CD4-positive, alpha-beta T cell (primary cell): ENCODE measurements around the gene FBXL22. TPM values are rescaled to one million over a fixed set of nuclear protein-coding genes. Genes with fewer than 3 reads are reported as not detected.
A peak's percentile ranks its signal among the peaks of the same experiment; 100 is the strongest.

Experiments used
- ATAC-seq: fragments of 200-7000 bp; cut with Tn5 transposase; one replicate; pipeline ENCODE4 v1.10.0; 2022; ENCODE audit warnings: mild to moderate bottlenecking; ENCODE audit not compliant: poor library complexity
- CTCF ChIA-PET: fragments of 350-600 bp; sonication (Branson Sonifier 250); formaldehyde crosslinking; loops from one replicate; lab custom pipeline; 2021; ENCODE audit warnings: antibody characterized with exemption, inconsistent platforms; lab: Charles Lee
- POLR2A ChIA-PET: fragments of 350-600 bp; sonication (Branson Sonifier 250); formaldehyde crosslinking; loops from one replicate; lab custom pipeline; 2021; ENCODE audit warnings: antibody characterized with exemption, inconsistent platforms; lab: Charles Lee
- DNase-seq, 14 experiments: peaks; one replicate each; pipeline ENCODE4 v3.0.0-alpha.2; 2013 to 2020; ENCODE audit warnings: mixed read lengths in 2 of 14
- H3K27ac ChIP-seq, 2 donors: one replicate each; pipeline versions ENCODE4 v1.5.1 to v1.7.0; 2013; ENCODE audit warnings: low read length in 2 of 2, low read depth in 1 of 2, mild to moderate bottlenecking in 1 of 2
- H3K27me3 ChIP-seq, 2 experiments: 1 replicate in 1 of 2; 2 replicates in 1 of 2; pipeline versions ENCODE4 v1.6.1 to v1.7.0; 2013; ENCODE audit warnings: low read length in 2 of 2, control low read depth in 1 of 2, mild to moderate bottlenecking in 1 of 2, moderate library complexity in 1 of 2; ENCODE audit not compliant: insufficient read depth in 2 of 2, control insufficient read depth in 1 of 2
- H3K36me3 ChIP-seq: one replicate; pipeline ENCODE4 v1.6.1; 2013; ENCODE audit warnings: low read length, control low read depth; ENCODE audit not compliant: insufficient read depth
- H3K4me1 ChIP-seq: one replicate; pipeline ENCODE4 v1.6.1; 2013; ENCODE audit warnings: low read length, control low read depth; ENCODE audit not compliant: insufficient read depth
- H3K4me3 ChIP-seq: one replicate; pipeline ENCODE4 v1.5.1; 2013; ENCODE audit warnings: mild to moderate bottlenecking, low read length, moderate library complexity
- H3K9me3 ChIP-seq, 2 experiments: 1 replicate in 1 of 2; 2 replicates in 1 of 2; pipeline versions ENCODE4 v1.6.1 to v1.7.0; 2013; ENCODE audit warnings: low read length in 2 of 2, mild to moderate bottlenecking in 2 of 2, control low read depth in 1 of 2, moderate library complexity in 1 of 2; ENCODE audit not compliant: control insufficient read depth in 1 of 2, insufficient read depth in 1 of 2
- H3K27ac Mint-ChIP-seq: one replicate; pipeline ENCODE4 v1.8.0; 2020; ENCODE audit warnings: mixed read lengths
- H3K27me3 Mint-ChIP-seq: one replicate; pipeline ENCODE4 v1.8.0; 2021; ENCODE audit warnings: mixed read lengths
- H3K36me3 Mint-ChIP-seq: one replicate; pipeline ENCODE4 v1.8.0; 2021; ENCODE audit warnings: low read depth, mixed read lengths
- H3K4me1 Mint-ChIP-seq: one replicate; pipeline ENCODE4 v1.8.0; 2021; ENCODE audit warnings: low read depth, mixed read lengths
- H3K4me3 Mint-ChIP-seq: one replicate; pipeline ENCODE4 v1.8.0; 2020; ENCODE audit warnings: mild to moderate bottlenecking, mixed read lengths
- H3K9me3 Mint-ChIP-seq: one replicate; pipeline ENCODE4 v1.8.0; 2020; ENCODE audit warnings: mixed read lengths
- CTCF ChIP-seq: fragments of 200-600 bp; IDR thresholded peaks from one replicate; pipeline ENCODE4 v1.8.0; 2022; ENCODE audit warnings: antibody characterized with exemption, mild to moderate bottlenecking
- intact Hi-C, 2 experiments: fragments of 100-400 bp; cut with DNase I in 1 of 2; cut with micrococcal nuclease in 1 of 2; formaldehyde crosslinking; loops; one replicate each; pipeline versions ENCODE4 v1.15.1 to v1.9.0; 2023 to 2025; cut with DNase I, micrococcal nuclease
- total RNA-seq, 174 experiments: library from RNA in 2 of 174; stranded (reverse) in 2 of 174; gene quantifications; one replicate each; pipeline ENCODE4 v1.2.3 and lab custom pipeline; 2021 to 2026

The FBXL22 gene
- total RNA-seq, 2 experiments from 2014 or later, result 0.66 to 1.6 TPM

GRCh38 chr15:63556736-63557135 lies 40.5 kb upstream of the FBXL22 start:
- ChIA-PET CTCF (interaction anchor here (0.8 to 2.2 kb wide), 2 partner anchors 14 to 90 kb away, joined by 4 to 12 read pairs; no protein-coding TSS in a partner anchor), POLR2A (interaction anchor here (1.1 kb wide), 1 partner anchor 49 kb away, joined by 3 read pairs; no protein-coding TSS in a partner anchor)
- Mint-ChIP-seq H3K4me1 (peaks cover 67% of the 10 kb centered on the region), H3K9me3 (no peaks in the 10 kb centered on the region), H3K27ac (peak overlapping the region; percentile 67), H3K27me3 (no peaks in the 10 kb centered on the region), H3K4me3 (no peak overlapping the region), H3K36me3 (peaks cover 94% of the 10 kb centered on the region)
- no peak overlapping the region for H3K27ac ChIP-seq
- no peak overlapping the region for H3K4me3 ChIP-seq
- TF ChIP-seq CTCF, result no peak
- H3K27me3 ChIP-seq, result no peaks in the 10 kb centered on the region
- intact Hi-C loops, result loop anchor here in 1 of 2 experiments (5.0 kb wide), 1 partner anchor 34 kb away; no protein-coding TSS in a partner anchor
- peaks cover 69% of the 10 kb centered on the region for H3K36me3 ChIP-seq
- ATAC-seq, result no peak
- H3K4me1 ChIP-seq, result no peaks in the 10 kb centered on the region
- no peak for DNase-seq
- no peaks in the 10 kb centered on the region for H3K9me3 ChIP-seq

GRCh38 chr15:63559753-63560152 lies 37.4 kb upstream of the FBXL22 start:
- ATAC-seq, result no peak
- no peaks in the 10 kb centered on the region for H3K4me1 ChIP-seq
- H3K36me3 Mint-ChIP-seq, result peaks cover 99% of the 10 kb centered on the region
- no peaks in the 10 kb centered on the region for H3K27me3 Mint-ChIP-seq
- TF ChIP-seq CTCF, result no peak
- H3K36me3 ChIP-seq, result peaks cover 93% of the 10 kb centered on the region
- no peaks in the 10 kb centered on the region for H3K27me3 ChIP-seq
- H3K27ac ChIP-seq, result no peak overlapping the region
- ChIA-PET CTCF (interaction anchor here (1.0 to 2.2 kb wide), 3 partner anchors 18 to 93 kb away, joined by 4 to 6 read pairs (median 5); no protein-coding TSS in a partner anchor), POLR2A (interaction anchor here (1.2 to 2.0 kb wide), 2 partner anchors 54 to 67 kb away, joined by 3 to 6 read pairs; no protein-coding TSS in a partner anchor)
- H3K9me3 Mint-ChIP-seq, result no peaks in the 10 kb centered on the region
- DNase-seq, result no peak
- H3K27ac Mint-ChIP-seq, result no peak overlapping the region
- H3K9me3 ChIP-seq, result no peaks in the 10 kb centered on the region
- no peak overlapping the region for H3K4me3 ChIP-seq
- H3K4me3 Mint-ChIP-seq, result no peak overlapping the region
- peaks cover 37% of the 10 kb centered on the region for H3K4me1 Mint-ChIP-seq
- intact Hi-C loops, result loop anchor here in 1 of 2 experiments (5.0 kb wide), 2 partner anchors 37 to 92 kb away; no protein-coding TSS in a partner anchor

GRCh38 chr15:63560741-63561448 lies 36.3 kb upstream of the FBXL22 start:
- ChIA-PET POLR2A (no interaction called here), CTCF (interaction anchor here (0.9 to 2.0 kb wide), 3 partner anchors 10 to 95 kb away, joined by 3 to 5 read pairs (median 3); no protein-coding TSS in a partner anchor)
- Histone ChIP-seq H3K27me3 (no peaks in the 10 kb centered on the region), H3K9me3 (no peaks in the 10 kb centered on the region), H3K27ac (no peak overlapping the region), H3K4me3 (no peak overlapping the region), H3K4me1 (no peaks in the 10 kb centered on the region), H3K36me3 (peaks cover 96% of the 10 kb centered on the region)
- TF ChIP-seq CTCF, result no peak
- H3K27me3 Mint-ChIP-seq, result no peaks in the 10 kb centered on the region
- peak overlapping the region; percentile 38 for H3K27ac Mint-ChIP-seq
- peak in 3 of 14 experiments; percentile 8 to 50 (median 50) for DNase-seq
- no peaks in the 10 kb centered on the region for H3K9me3 Mint-ChIP-seq
- H3K4me3 Mint-ChIP-seq, result no peak overlapping the region
- peaks cover 25% of the 10 kb centered on the region for H3K4me1 Mint-ChIP-seq
- ATAC-seq, result peak; percentile 34
- peaks cover 99% of the 10 kb centered on the region for H3K36me3 Mint-ChIP-seq
- intact Hi-C loops, result loop anchor here in 1 of 2 experiments (5.0 kb wide), 1 partner anchor 94 kb away; no protein-coding TSS in a partner anchor
